Measurements from ENCODE around the gene CENPX. TPM values are rescaled to one million over a fixed set of nuclear protein-coding genes. Genes with fewer than 3 reads are reported as not detected.

CENPX gene
- total RNA-seq, 1 donor from 2014 or later: 38.7 TPM

DNA sequence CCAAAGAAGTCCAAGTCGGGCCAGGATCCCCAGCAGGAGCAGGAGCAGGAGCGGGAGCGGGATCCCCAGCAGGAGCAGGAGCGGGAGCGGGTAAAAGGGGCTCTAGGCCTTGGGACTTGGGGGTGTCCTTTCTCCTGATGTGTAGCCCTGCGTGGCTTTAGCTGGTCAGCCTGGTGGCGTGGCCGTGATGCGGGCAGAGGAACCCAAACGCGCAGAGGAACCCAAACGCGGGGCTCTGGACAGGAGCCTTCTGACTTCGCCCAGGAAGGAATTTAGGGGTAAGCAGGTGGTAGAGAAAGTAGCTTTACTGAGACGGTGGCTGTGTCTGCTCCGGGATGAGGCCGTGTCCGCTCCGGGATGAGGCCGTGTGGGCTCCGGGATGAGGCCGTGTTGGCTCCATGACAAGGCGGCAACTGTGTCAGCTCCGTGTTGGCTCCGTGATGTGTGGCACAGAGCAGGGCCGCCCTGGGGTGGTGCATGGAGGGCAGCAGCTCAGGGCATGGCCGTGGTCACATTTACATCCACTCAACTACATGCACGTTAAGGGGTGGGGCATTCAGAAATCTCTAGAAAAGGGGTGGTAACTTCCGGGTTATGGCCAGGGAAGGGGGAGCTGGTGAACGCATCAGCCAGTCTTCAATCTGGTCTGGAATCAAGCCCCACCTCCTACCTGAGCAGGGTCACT lies 25.8 kb downstream of the CENPX start:
- TF ChIP-seq, protein P1, sequence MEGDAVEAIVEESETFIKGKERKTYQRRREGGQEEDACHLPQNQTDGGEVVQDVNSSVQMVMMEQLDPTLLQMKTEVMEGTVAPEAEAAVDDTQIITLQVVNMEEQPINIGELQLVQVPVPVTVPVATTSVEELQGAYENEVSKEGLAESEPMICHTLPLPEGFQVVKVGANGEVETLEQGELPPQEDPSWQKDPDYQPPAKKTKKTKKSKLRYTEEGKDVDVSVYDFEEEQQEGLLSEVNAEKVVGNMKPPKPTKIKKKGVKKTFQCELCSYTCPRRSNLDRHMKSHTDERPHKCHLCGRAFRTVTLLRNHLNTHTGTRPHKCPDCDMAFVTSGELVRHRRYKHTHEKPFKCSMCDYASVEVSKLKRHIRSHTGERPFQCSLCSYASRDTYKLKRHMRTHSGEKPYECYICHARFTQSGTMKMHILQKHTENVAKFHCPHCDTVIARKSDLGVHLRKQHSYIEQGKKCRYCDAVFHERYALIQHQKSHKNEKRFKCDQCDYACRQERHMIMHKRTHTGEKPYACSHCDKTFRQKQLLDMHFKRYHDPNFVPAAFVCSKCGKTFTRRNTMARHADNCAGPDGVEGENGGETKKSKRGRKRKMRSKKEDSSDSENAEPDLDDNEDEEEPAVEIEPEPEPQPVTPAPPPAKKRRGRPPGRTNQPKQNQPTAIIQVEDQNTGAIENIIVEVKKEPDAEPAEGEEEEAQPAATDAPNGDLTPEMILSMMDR (IDR thresholded peaks at IDR 0.05; ENCODE audit: insufficient read depth, low read length, severe bottlenecking): no peak
- DNase-seq (ENCODE audit: low read depth) (no peak), FAIRE-seq (no peak)

DNA sequence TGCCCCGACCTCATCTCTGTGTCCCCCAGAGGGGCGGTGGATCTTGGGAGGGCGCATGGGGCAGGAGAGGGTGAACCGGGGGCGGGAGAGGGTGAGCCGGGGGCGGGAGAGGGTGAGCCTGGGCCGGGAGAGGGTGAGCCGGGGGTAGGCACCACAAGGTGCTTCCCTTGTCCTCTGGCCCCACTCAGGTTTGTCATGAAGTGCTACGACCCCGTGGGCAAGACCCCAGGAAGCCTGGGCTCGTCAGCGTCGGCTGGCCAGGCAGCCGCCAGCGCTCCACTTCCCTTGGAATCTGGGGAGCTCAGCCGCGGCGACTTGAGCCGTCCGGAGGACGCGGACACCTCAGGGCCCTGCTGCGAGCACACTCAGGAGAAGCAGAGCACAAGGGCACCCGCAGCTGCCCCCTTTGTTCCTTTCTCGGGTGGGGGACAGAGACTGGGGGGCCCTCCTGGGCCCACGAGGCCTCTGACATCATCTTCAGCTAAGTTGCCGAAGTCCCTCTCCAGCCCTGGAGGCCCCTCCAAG lies 26.4 kb downstream of the CENPX start:
- Histone ChIP-seq H3K27me3 (ENCODE audit: control insufficient read depth, insufficient read depth, low read length) (no peaks in the 10 kb centered on the region), H3K4me3 (ENCODE audit: low read depth, low read length) (no peak overlapping the region), H3K36me3 (ENCODE audit: control insufficient read depth, insufficient read depth, low read length) (peaks cover 8% of the 10 kb centered on the region)
- TF ChIP-seq, protein P1 (IDR thresholded peaks at IDR 0.05; ENCODE audit: insufficient read depth, low read length, severe bottlenecking): no peak
- no peak for DNase-seq (ENCODE audit: low read depth)
- FAIRE-seq: no peak

More for the DNA sequence above, 25.8 kb downstream of the CENPX start:
- Histone ChIP-seq H3K36me3 (ENCODE audit: control insufficient read depth, insufficient read depth, low read length) (peaks cover 8% of the 10 kb centered on the region), H3K4me3 (ENCODE audit: low read depth, low read length) (no peak overlapping the region), H3K27me3 (ENCODE audit: control insufficient read depth, insufficient read depth, low read length) (no peaks in the 10 kb centered on the region)

DNA sequence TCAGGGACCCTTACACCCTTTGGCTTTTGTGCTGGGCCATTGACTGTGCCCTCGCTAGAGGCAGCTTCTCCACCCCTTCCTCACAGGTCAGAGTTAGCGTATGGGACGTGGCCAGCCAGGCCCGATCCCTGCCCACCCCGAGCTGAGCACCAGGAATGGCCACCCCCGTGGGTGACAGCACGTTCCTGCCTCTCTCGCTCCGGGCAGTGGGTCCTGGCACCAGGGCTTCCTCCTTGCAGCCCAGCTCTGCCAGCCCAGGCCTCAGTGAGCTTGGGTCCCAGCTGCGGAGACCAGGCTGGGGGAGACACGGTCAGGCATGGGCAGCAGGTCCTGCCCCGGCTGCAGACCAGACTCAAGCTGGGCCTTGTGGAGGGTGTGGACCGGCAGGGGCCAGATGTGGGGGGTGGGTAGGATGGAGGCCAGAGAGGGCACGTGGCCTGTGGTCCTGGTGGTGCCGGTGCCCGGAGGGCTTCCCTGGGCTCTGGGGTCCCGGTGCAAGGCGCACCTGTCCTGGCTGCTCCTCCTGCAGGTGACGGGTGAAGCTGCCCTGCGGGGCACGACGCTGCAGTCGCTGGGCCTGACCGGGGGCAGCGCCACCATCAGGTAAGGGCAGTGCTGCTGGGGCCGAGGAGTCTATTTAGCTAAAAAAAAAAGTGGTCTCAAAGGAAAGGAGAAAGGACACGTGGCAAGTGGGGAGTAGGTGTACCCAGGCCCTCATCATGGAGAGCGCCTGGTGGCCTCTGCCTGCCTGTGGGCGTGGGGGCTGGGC lies 27.0 kb downstream of the CENPX start:
- Histone ChIP-seq H3K4me3 (ENCODE audit: low read depth, low read length) (no peak overlapping the region), H3K27me3 (ENCODE audit: control insufficient read depth, insufficient read depth, low read length) (no peaks in the 10 kb centered on the region), H3K36me3 (ENCODE audit: control insufficient read depth, insufficient read depth, low read length) (peaks cover 8% of the 10 kb centered on the region)
- no peak for FAIRE-seq
- TF ChIP-seq, protein P1 (IDR thresholded peaks at IDR 0.05; ENCODE audit: insufficient read depth, low read length, severe bottlenecking): no peak
- no peak for DNase-seq (ENCODE audit: low read depth)

DNA sequence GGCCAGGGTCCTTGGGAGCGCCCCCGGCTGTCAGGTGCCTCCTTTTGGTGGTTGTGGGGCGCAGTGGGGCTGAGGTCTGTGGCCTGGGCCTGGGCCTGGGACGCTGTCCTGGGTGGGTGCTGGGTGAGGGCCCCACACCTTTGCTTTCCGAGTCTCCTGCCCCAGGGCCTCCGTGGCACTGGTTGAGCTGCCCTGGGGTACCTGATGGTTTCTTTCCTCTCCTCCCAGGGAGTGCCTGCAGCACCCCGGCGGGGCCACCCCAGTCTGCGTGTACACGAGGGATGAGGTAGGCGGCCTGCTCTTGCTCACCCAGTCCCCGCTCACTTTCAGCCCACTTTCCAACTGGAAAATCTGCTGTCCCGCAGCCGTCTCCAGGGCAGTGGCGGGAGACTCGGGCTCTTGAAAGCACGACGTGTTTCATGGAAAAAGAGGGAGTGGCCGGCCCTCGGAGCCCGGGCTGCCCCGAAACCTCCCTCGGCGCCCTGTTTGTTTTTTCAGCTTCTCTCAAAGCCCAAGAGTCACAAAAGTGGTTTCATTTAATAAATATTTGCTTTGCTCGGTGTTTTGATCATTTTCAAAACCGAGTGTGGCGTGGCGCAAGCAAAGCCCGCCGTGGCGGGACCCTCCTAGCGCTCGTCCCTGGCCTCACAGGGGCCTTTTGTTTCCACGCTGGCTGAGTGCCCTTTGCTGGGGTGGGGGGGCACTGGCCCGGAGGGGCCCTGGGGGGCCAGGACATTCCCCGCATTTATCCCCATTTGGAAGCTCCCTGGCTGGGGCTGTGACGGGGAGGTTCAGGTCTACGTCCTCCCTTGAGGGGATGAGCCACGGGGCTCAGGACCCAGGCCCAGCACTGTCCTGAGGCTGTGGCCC lies 27.9 kb downstream of the CENPX start:
- FAIRE-seq (no peak), DNase-seq (ENCODE audit: low read depth) (no peak)
- Histone ChIP-seq H3K27me3 (ENCODE audit: control insufficient read depth, insufficient read depth, low read length) (no peaks in the 10 kb centered on the region), H3K36me3 (ENCODE audit: control insufficient read depth, insufficient read depth, low read length) (peaks cover 8% of the 10 kb centered on the region), H3K4me3 (ENCODE audit: low read depth, low read length) (no peak overlapping the region)
- TF ChIP-seq, protein P1 (IDR thresholded peaks at IDR 0.05; ENCODE audit: insufficient read depth, low read length, severe bottlenecking): no peak

DNA sequence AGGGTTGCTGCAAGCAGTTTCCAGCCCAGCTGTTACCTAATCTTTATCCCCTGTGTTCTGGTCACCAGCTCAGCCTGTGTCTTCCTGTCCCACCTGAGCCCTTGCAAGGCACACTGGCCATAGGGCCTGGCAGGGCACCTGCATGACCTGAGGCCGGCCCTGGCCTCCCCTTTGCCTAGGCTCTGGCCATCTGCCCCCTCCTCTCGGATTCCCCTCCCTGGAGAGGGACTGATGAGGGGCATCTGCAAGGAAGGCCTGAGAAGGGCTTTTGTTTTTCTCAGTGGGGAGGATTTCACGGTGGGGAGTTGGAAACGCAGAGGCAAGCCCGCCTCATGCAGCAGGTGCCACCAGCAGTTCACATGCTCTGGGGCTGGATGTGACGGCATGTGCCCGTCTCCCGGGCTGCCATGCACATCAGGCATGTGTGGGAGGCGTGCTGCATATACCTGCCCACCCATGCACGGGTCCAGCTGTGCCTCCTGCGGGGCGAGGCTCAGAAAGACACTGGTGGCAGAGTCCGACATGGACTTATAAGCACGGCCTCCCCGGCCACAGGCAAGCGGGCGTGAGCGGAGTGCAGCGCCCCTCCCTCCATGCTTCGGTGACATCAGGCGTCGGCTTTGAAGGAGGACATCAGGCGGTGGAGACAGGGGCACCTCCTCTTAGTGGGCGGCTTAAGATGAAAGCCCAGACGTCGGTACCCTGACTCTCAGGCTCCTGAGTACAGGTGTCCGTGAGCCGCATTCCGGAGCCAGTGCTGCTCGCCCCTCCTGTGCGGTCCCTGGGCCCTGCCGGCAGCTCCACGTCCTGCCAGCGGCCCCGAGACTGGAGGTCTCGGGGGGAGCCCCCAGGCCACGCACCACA lies 28.7 kb downstream of the CENPX start:
- TF ChIP-seq, protein P1 (IDR thresholded peaks at IDR 0.05; ENCODE audit: insufficient read depth, low read length, severe bottlenecking): no peak
- Histone ChIP-seq H3K27me3 (ENCODE audit: control insufficient read depth, insufficient read depth, low read length) (no peaks in the 10 kb centered on the region), H3K4me3 (ENCODE audit: low read depth, low read length) (no peak overlapping the region), H3K36me3 (ENCODE audit: control insufficient read depth, insufficient read depth, low read length) (peaks cover 8% of the 10 kb centered on the region)
- DNase-seq (ENCODE audit: low read depth): no peak
- FAIRE-seq: no peak
